Measurements from ENCODE around the gene DIAPH1.

DIAPH1 gene

GRCh38 chr5:141510160-141510559, 108.6 kb downstream of the DIAPH1 start:
- Mint-ChIP-seq H3K4me1 (peaks cover 21% of the 10 kb centered on the region), H3K9me3 (no peaks in the 10 kb centered on the region), H3K27me3 (peaks cover under 1% of the 10 kb centered on the region), H3K27ac (ENCODE audit: low read depth) (peak overlapping the region; percentile 70), H3K36me3 (ENCODE audit: insufficient read depth) (peaks cover 25% of the 10 kb centered on the region), H3K4me3 (no peak overlapping the region)
- ATAC-seq (replicated peaks; ENCODE audit: extremely low read depth, poor library complexity, severe bottlenecking) (no peak), DNase-seq (ENCODE audit: low spot score in 2 of 2) (no peak)

GRCh38 chr5:141508798-141509611, 109.8 kb downstream of the DIAPH1 start:
- Mint-ChIP-seq H3K27me3 (peaks cover 12% of the 10 kb centered on the region), H3K4me3 (no peak overlapping the region), H3K27ac (ENCODE audit: low read depth) (peak overlapping the region; percentile 70), H3K9me3 (no peaks in the 10 kb centered on the region), H3K4me1 (peaks cover 15% of the 10 kb centered on the region), H3K36me3 (ENCODE audit: insufficient read depth) (peaks cover 24% of the 10 kb centered on the region)
- ATAC-seq (replicated peaks; ENCODE audit: extremely low read depth, poor library complexity, severe bottlenecking), result no peak
- DNase-seq (ENCODE audit: low spot score in 2 of 2), result no peak

GRCh38 chr5:141508440-141508797, 110.4 kb downstream of the DIAPH1 start:
- peaks cover 12% of the 10 kb centered on the region for H3K27me3 Mint-ChIP-seq
- H3K4me1 Mint-ChIP-seq, result peaks cover 10% of the 10 kb centered on the region
- ATAC-seq (replicated peaks; ENCODE audit: extremely low read depth, poor library complexity, severe bottlenecking), result no peak
- H3K9me3 Mint-ChIP-seq, result no peaks in the 10 kb centered on the region
- peaks cover 19% of the 10 kb centered on the region for H3K36me3 Mint-ChIP-seq (ENCODE audit: insufficient read depth)
- H3K27ac Mint-ChIP-seq (ENCODE audit: low read depth), result no peak overlapping the region
- H3K4me3 Mint-ChIP-seq, result no peak overlapping the region
- no peak for DNase-seq (ENCODE audit: low spot score in 2 of 2)

GRCh38 chr5:141507387-141508091, 111.3 kb downstream of the DIAPH1 start:
- ATAC-seq (replicated peaks; ENCODE audit: extremely low read depth, poor library complexity, severe bottlenecking), result no peak
- Mint-ChIP-seq H3K27me3 (peaks cover 12% of the 10 kb centered on the region), H3K4me3 (no peak overlapping the region), H3K36me3 (ENCODE audit: insufficient read depth) (peaks cover 14% of the 10 kb centered on the region), H3K4me1 (peaks cover 3% of the 10 kb centered on the region), H3K27ac (ENCODE audit: low read depth) (no peak overlapping the region), H3K9me3 (no peaks in the 10 kb centered on the region)
- DNase-seq (ENCODE audit: low spot score in 2 of 2), result no peak

GRCh38 chr5:141506381-141507155, 112.2 kb downstream of the DIAPH1 start:
- Mint-ChIP-seq H3K27me3 (peaks cover 19% of the 10 kb centered on the region), H3K27ac (ENCODE audit: low read depth) (no peak overlapping the region), H3K9me3 (no peaks in the 10 kb centered on the region), H3K36me3 (ENCODE audit: insufficient read depth) (peaks cover 11% of the 10 kb centered on the region), H3K4me1 (no peaks in the 10 kb centered on the region), H3K4me3 (no peak overlapping the region)
- ATAC-seq (replicated peaks; ENCODE audit: extremely low read depth, poor library complexity, severe bottlenecking) (no peak), DNase-seq (ENCODE audit: low spot score in 2 of 2) (no peak)

GRCh38 chr5:141504216-141504615, 114.6 kb downstream of the DIAPH1 start:
- peaks cover 23% of the 10 kb centered on the region for H3K27me3 Mint-ChIP-seq
- H3K36me3 Mint-ChIP-seq (ENCODE audit: insufficient read depth), result peaks cover 9% of the 10 kb centered on the region
- H3K9me3 Mint-ChIP-seq, result no peaks in the 10 kb centered on the region
- H3K4me1 Mint-ChIP-seq, result no peaks in the 10 kb centered on the region
- no peak overlapping the region for H3K4me3 Mint-ChIP-seq
- ATAC-seq (replicated peaks; ENCODE audit: extremely low read depth, poor library complexity, severe bottlenecking) (no peak), DNase-seq (ENCODE audit: low spot score in 2 of 2) (no peak)
- no peak overlapping the region for H3K27ac Mint-ChIP-seq (ENCODE audit: low read depth)

- H3K4me1 Mint-ChIP-seq, result no peaks in the 10 kb centered on the region
- H3K27me3 Mint-ChIP-seq, result peaks cover 24% of the 10 kb centered on the region
- H3K4me3 Mint-ChIP-seq, result no peak overlapping the region
- peaks cover 6% of the 10 kb centered on the region for H3K36me3 Mint-ChIP-seq (ENCODE audit: insufficient read depth)
- no peak overlapping the region for H3K27ac Mint-ChIP-seq (ENCODE audit: low read depth)
- DNase-seq (ENCODE audit: low spot score in 2 of 2) (no peak), ATAC-seq (replicated peaks; ENCODE audit: extremely low read depth, poor library complexity, severe bottlenecking) (no peak)
- H3K9me3 Mint-ChIP-seq, result no peaks in the 10 kb centered on the region
Measured at GRCh38 chr5:141503681-141504080, 115.1 kb downstream of the DIAPH1 start.

GRCh38 chr5:141501761-141502160, 117.0 kb downstream of the DIAPH1 start:
- peaks cover 37% of the 10 kb centered on the region for H3K27me3 Mint-ChIP-seq
- H3K9me3 Mint-ChIP-seq, result no peaks in the 10 kb centered on the region
- no peak for ATAC-seq (replicated peaks; ENCODE audit: extremely low read depth, poor library complexity, severe bottlenecking)
- H3K27ac Mint-ChIP-seq (ENCODE audit: low read depth), result no peak overlapping the region
- H3K4me1 Mint-ChIP-seq, result no peaks in the 10 kb centered on the region
- H3K4me3 Mint-ChIP-seq, result no peak overlapping the region
- no peak for DNase-seq (ENCODE audit: low spot score in 2 of 2)
- H3K36me3 Mint-ChIP-seq (ENCODE audit: insufficient read depth), result peaks cover 6% of the 10 kb centered on the region

- peaks cover 67% of the 10 kb centered on the region for H3K27me3 Mint-ChIP-seq
- peaks cover 12% of the 10 kb centered on the region for H3K4me1 Mint-ChIP-seq
- DNase-seq (ENCODE audit: low spot score in 2 of 2) (no peak), ATAC-seq (replicated peaks; ENCODE audit: extremely low read depth, poor library complexity, severe bottlenecking) (no peak)
- no peak overlapping the region for H3K4me3 Mint-ChIP-seq
- H3K9me3 Mint-ChIP-seq, result no peaks in the 10 kb centered on the region
- no peak overlapping the region for H3K27ac Mint-ChIP-seq (ENCODE audit: low read depth)
- H3K36me3 Mint-ChIP-seq (ENCODE audit: insufficient read depth), result peaks cover 2% of the 10 kb centered on the region
Measured at GRCh38 chr5:141496038-141496437, 122.8 kb downstream of the DIAPH1 start.

GRCh38 chr5:141495453-141495811, 123.4 kb downstream of the DIAPH1 start:
- peaks cover 12% of the 10 kb centered on the region for H3K4me1 Mint-ChIP-seq
- peaks cover 2% of the 10 kb centered on the region for H3K36me3 Mint-ChIP-seq (ENCODE audit: insufficient read depth)
- ATAC-seq (replicated peaks; ENCODE audit: extremely low read depth, poor library complexity, severe bottlenecking) (no peak), DNase-seq (ENCODE audit: low spot score in 2 of 2) (no peak)
- no peak overlapping the region for H3K27ac Mint-ChIP-seq (ENCODE audit: low read depth)
- peaks cover 73% of the 10 kb centered on the region for H3K27me3 Mint-ChIP-seq
- H3K4me3 Mint-ChIP-seq, result peak overlapping the region; percentile 1
- no peaks in the 10 kb centered on the region for H3K9me3 Mint-ChIP-seq

- H3K4me1 Mint-ChIP-seq, result peaks cover 12% of the 10 kb centered on the region
- H3K27me3 Mint-ChIP-seq, result peaks cover 78% of the 10 kb centered on the region
- H3K9me3 Mint-ChIP-seq, result no peaks in the 10 kb centered on the region
- ATAC-seq (replicated peaks; ENCODE audit: extremely low read depth, poor library complexity, severe bottlenecking) (no peak), DNase-seq (ENCODE audit: low spot score in 2 of 2) (no peak)
- peaks cover 2% of the 10 kb centered on the region for H3K36me3 Mint-ChIP-seq (ENCODE audit: insufficient read depth)
- peak overlapping the region; percentile 1 for H3K4me3 Mint-ChIP-seq
- no peak overlapping the region for H3K27ac Mint-ChIP-seq (ENCODE audit: low read depth)
Measured at GRCh38 chr5:141494761-141495452, 123.9 kb downstream of the DIAPH1 start.
